GM10266 (cell line): ENCODE results near the gene SPAG16.

Experiments
- DNase-seq: peaks from one replicate; pipeline ENCODE4 v3.0.0; 2012; ENCODE audit errors: extremely low spot score
- CTCF ChIP-seq: IDR thresholded peaks from 2 replicates; pipeline ENCODE4 v1.5.1; 2012; ENCODE audit warnings: mild to moderate bottlenecking, low read depth; ENCODE audit not compliant: control insufficient read depth, insufficient read depth; ENCODE audit errors: missing control alignments

The SPAG16 gene

GRCh38 chr2:213249502-213249901 lies 34.8 kb upstream of the SPAG16 start:
- DNase-seq: no peak
- no peak for TF ChIP-seq CTCF

GRCh38 chr2:213251618-213252017 lies 32.6 kb upstream of the SPAG16 start:
- TF ChIP-seq CTCF: peak; percentile 43
- DNase-seq: peak; percentile 26

GRCh38 chr2:213252206-213252605 lies 32.1 kb upstream of the SPAG16 start:
- no peak for DNase-seq
- no peak for TF ChIP-seq CTCF

- TF ChIP-seq CTCF: no peak
- DNase-seq: no peak
Measured at GRCh38 chr2:213253162-213253561, 31.1 kb upstream of the SPAG16 start.

GRCh38 chr2:213259266-213259665 lies 25.0 kb upstream of the SPAG16 start:
- DNase-seq: no peak
- TF ChIP-seq CTCF: no peak

- TF ChIP-seq CTCF: no peak
- DNase-seq: no peak
Measured at GRCh38 chr2:213261237-213261636, 23.0 kb upstream of the SPAG16 start.

GRCh38 chr2:213261715-213262114 lies 22.5 kb upstream of the SPAG16 start:
- DNase-seq: no peak
- no peak for TF ChIP-seq CTCF
